GM12864 (cell line): Measurements from ENCODE around the gene KIF25.

Experiments
- DNase-seq: peaks from one replicate; pipeline ENCODE4 v3.0.0-alpha.2; 2011; ENCODE audit warnings: low read depth
- H3K4me3 ChIP-seq: 2 replicates; pipeline ENCODE4 v1.5.1; 2011; ENCODE audit warnings: mild to moderate bottlenecking, low read depth, low read length, control low read depth
- CTCF ChIP-seq: IDR thresholded peaks from 2 replicates; pipeline ENCODE4 v1.5.1; 2011; ENCODE audit warnings: low read depth, mild to moderate bottlenecking, moderate library complexity, low read length, control low read depth, inconsistent platforms; ENCODE audit errors: missing control alignments

The KIF25 gene

GRCh38 chr6:168060521-168060931 is 63.1 kb downstream of the KIF25 start:
- no peak overlapping the region for H3K4me3 ChIP-seq
- DNase-seq: no peak
- TF ChIP-seq CTCF: no peak

GRCh38 chr6:168061269-168062210 is 64.1 kb downstream of the KIF25 start:
- no peak for DNase-seq
- H3K4me3 ChIP-seq: no peak overlapping the region
- no peak for TF ChIP-seq CTCF

- TF ChIP-seq CTCF: no peak
- no peak overlapping the region for H3K4me3 ChIP-seq
- no peak for DNase-seq
Measured at GRCh38 chr6:168062346-168063289, 65.1 kb downstream of the KIF25 start.

- H3K4me3 ChIP-seq: no peak overlapping the region
- no peak for DNase-seq
- TF ChIP-seq CTCF: no peak
Measured at GRCh38 chr6:168063431-168063830, 66.0 kb downstream of the KIF25 start.

GRCh38 chr6:168064226-168064807 is 66.8 kb downstream of the KIF25 start:
- DNase-seq: no peak
- TF ChIP-seq CTCF: no peak
- no peak overlapping the region for H3K4me3 ChIP-seq

- no peak for TF ChIP-seq CTCF
- DNase-seq: no peak
- no peak overlapping the region for H3K4me3 ChIP-seq
Measured at GRCh38 chr6:168067081-168067759, 69.7 kb downstream of the KIF25 start.
